Right atrium auricular region (tissue), 2 donors: ENCODE measurements around the gene AGBL5. TPM values are rescaled to one million over a fixed set of nuclear protein-coding genes. Genes with fewer than 3 reads are reported as not detected.
A peak's percentile ranks its signal among the peaks of the same experiment; 100 is the strongest.

Experiments
- DNase-seq: peaks from one replicate; pipeline ENCODE4 v3.0.0-alpha.2; 2019; ENCODE audit warnings: low spot score
- H3K27ac ChIP-seq, 2 donors: fragments of 200-600 bp; sonication (generic); 1 replicate in 1 of 2; 2 replicates in 1 of 2; pipeline ENCODE4 v1.5.1; 2016 to 2019
- H3K27me3 ChIP-seq, 2 donors: fragments of 200-600 bp; sonication (generic); one replicate each; pipeline versions ENCODE4 v1.5.1 to v1.6.0; 2017 to 2019
- H3K36me3 ChIP-seq: fragments of 200-600 bp; sonication (generic); one replicate; pipeline ENCODE4 v1.5.1; 2016
- H3K4me1 ChIP-seq, 2 donors: fragments of 200-600 bp; sonication (generic); one replicate each; pipeline versions ENCODE4 v1.5.1 to v1.6.0; 2017 to 2019
- H3K4me3 ChIP-seq, 2 donors: fragments of 200-600 bp; sonication (generic); 1 replicate in 1 of 2; 2 replicates in 1 of 2; pipeline ENCODE4 v1.5.1; 2017 to 2019; ENCODE audit warnings: mild to moderate bottlenecking in 1 of 2, moderate library complexity in 1 of 2
- H3K9me3 ChIP-seq, 2 donors: fragments of 200-600 bp; sonication (generic); one replicate each; pipeline ENCODE4 v1.5.1; 2019
- CTCF ChIP-seq, 2 donors: fragments of 200-600 bp; sonication (generic); IDR thresholded peaks; one replicate each; pipeline ENCODE4 v1.5.1; 2019; ENCODE audit warnings: antibody characterized with exemption in 2 of 2
- total RNA-seq, 2 donors: library from RNA; depleted of rRNA; stranded (reverse); fragments of >200 nt; gene quantifications; one replicate each; pipeline ENCODE4 v1.1.0, GENCODE V29; 2016

Gene AGBL5
- total RNA-seq, 2 donors from 2014 or later: 8.1 to 9.3 TPM

DNA sequence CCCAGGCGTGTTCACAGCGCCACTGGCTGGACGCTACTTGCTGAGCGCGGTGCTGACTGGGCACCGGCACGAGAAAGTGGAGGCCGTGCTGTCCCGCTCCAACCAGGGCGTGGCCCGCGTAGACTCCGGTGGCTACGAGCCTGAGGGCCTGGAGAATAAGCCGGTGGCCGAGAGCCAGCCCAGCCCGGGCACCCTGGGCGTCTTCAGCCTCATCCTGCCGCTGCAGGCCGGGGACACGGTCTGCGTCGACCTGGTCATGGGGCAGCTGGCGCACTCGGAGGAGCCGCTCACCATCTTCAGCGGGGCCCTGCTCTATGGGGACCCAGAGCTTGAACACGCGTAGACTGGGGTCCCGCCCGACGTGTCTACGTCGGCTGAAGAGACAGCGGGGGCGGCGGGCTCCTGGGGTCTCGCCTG lies 34.2 kb downstream of the AGBL5 start:
- Histone ChIP-seq H3K4me3 (peak overlapping the region; percentile 54 to 74), H3K36me3 (no peaks in the 10 kb centered on the region), H3K4me1 (peaks cover 0 to 42% of the 10 kb centered on the region in 2 donors), H3K9me3 (no peaks in the 10 kb centered on the region), H3K27ac (peak overlapping the region; percentile 93 to 98), H3K27me3 (no peaks in the 10 kb centered on the region)
- peak; percentile 88 for DNase-seq
- TF ChIP-seq CTCF (IDR thresholded peaks at IDR 0.05): peak; percentile 55 to 75

GRCh38 chr2:27086090-27086723 lies 34.7 kb downstream of the AGBL5 start:
- Histone ChIP-seq H3K36me3 (no peaks in the 10 kb centered on the region), H3K27ac (peak overlapping the region; percentile 93 to 98), H3K4me3 (peak overlapping the region; percentile 54 to 74), H3K4me1 (peaks cover 0 to 37% of the 10 kb centered on the region in 2 donors), H3K9me3 (no peaks in the 10 kb centered on the region), H3K27me3 (no peaks in the 10 kb centered on the region)
- DNase-seq: peak; percentile 94
- peak; percentile 96 for TF ChIP-seq CTCF (IDR thresholded peaks at IDR 0.05)

DNA sequence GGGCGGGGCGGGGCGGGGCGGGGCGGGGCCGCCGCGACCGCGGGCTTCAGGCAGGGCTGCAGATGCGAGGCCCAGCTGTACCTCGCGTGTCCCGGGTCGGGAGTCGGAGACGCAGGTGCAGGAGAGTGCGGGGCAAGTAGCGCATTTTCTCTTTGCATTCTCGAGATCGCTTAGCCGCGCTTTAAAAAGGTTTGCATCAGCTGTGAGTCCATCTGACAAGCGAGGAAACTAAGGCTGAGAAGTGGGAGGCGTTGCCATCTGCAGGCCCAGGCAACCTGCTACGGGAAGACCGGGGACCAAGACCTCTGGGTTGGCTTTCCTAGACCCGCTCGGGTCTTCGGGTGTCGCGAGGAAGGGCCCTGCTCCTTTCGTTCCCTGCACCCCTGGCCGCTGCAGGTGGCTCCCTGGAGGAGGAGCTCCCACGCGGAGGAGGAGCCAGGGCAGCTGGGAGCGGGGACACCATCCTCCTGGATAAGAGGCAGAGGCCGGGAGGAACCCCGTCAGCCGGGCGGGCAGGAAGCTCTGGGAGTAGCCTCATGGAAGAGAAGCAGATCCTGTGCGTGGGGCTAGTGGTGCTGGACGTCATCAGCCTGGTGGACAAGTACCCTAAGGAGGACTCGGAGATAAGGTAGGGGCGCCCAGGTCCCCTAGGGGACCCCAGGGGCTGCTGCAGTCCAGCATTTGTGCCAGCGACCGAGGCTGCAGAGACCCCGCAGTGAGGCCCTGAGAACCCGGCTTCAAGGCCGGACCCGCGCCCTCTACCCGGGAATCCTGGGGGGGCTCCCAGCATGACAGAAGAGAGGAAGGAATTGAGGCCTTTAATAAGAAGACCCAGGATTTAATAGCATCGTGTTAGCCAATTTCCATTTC lies 35.5 kb downstream of the AGBL5 start, which contains the start of gene KHK:
Gene KHK (plus strand): TSS at position 49 of the 870 bp plus-strand sequence. CDS start 488 bp downstream, at position 537.
- DNase-seq: peak; percentile 74
- Histone ChIP-seq H3K27me3 (no peaks in the 10 kb centered on the region), H3K27ac (peak within 1 kb of the TSS; percentile 93 to 98), H3K36me3 (no peaks in the 10 kb centered on the region), H3K9me3 (no peaks in the 10 kb centered on the region), H3K4me3 (peak within 1 kb of the TSS; percentile 54 to 74), H3K4me1 (peaks cover 0 to 30% of the 10 kb centered on the region in 2 donors)
- TF ChIP-seq CTCF (IDR thresholded peaks at IDR 0.05): no peak

GRCh38 chr2:27087823-27088410 lies 36.4 kb downstream of the AGBL5 start:
- Histone ChIP-seq H3K4me3 (no peak overlapping the region), H3K27me3 (no peaks in the 10 kb centered on the region), H3K27ac (no peak overlapping the region), H3K4me1 (peaks cover 0 to 20% of the 10 kb centered on the region in 2 donors), H3K36me3 (no peaks in the 10 kb centered on the region), H3K9me3 (no peaks in the 10 kb centered on the region)
- no peak for TF ChIP-seq CTCF (IDR thresholded peaks at IDR 0.05)
- no peak for DNase-seq

DNA sequence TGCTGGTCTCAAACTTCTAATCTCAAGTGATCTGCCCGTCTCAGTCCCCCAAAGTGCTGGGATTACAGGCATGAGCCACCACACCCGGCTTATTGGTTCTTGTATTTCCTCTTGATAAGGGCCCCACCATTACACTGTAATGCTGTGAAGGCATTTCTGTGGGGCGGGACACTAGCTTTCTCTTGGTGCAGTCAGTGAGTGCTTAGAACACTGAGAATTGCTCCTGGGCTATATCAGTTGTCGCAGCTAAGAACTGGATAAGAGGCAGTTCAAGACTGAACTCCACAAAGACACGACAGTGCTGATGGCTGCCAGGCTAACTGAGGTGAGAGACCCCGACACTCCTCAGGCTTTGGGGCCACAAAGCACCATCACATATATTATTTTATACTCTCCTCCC lies 37.2 kb downstream of the AGBL5 start:
- TF ChIP-seq CTCF (IDR thresholded peaks at IDR 0.05): no peak
- Histone ChIP-seq H3K9me3 (no peaks in the 10 kb centered on the region), H3K4me3 (no peak overlapping the region), H3K27me3 (no peaks in the 10 kb centered on the region), H3K27ac (no peak overlapping the region), H3K4me1 (peaks cover 0 to 20% of the 10 kb centered on the region in 2 donors), H3K36me3 (no peaks in the 10 kb centered on the region)
- DNase-seq: no peak
